SHP77 (cell line): ENCODE results near the gene ATP11A.

Experiments used
- DNase-seq, 2 experiments: peaks; one replicate each; lab custom pipeline; 2025; lab: John Stamatoyannopoulos, UW

ATP11A gene

DNA sequence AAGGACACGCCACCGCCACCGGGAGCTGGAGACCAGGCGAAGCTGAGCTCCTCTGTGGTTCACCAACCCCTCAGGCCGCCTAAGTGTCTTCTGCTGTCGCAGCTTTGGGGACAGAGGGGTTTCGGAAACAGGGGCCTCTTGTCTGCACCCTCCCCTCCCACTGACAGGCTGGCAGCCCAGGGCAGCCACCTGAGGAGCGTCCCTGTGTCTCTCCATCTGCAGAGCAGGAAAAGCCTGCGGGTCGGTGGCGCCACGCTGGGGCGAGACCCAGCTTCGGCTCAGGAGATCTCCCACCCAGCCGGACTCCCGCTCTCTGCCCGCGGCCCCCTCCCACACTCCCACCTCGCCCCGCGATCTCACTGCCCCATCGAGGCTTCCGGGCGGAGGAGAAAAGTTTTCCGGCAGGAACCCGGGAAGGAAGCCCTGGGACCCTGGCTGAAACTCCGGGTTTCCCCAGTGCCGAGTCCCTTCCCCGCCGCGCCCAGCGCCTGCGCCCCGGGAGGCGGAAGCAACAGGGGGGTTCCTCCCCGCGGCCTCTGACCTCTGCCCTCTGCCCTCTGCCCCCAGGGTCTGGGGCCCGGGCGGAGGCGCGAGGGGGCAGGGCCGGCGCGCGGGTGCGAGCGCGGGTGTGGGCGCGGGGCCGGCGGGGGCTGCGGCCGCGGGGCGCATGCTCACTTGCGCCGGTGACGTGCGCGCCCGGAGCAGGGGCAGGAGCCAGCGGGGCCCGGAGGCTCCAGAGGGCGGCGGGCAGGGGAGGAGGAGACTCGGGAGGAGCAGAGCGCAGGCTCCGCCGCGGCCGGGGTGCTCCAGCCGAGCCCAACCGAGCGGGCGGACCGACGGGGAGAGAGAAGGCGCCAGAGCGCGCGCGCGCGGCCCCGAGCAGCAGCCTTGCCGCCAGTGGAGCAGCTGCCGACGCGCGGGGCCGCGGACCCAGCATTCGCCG lies at the start of gene ATP11A:
Gene ATP11A, plus strand, starts transcription at position 736 of the 943 bp plus-strand sequence. CDS start 379 bp downstream, outside the sequence.
- DNase-seq: peak; percentile 91 to 94

GRCh38 chr13:112641456-112642089 lies 48.3 kb upstream of the ATP11A start:
- no peak for DNase-seq

- DNase-seq: no peak
These were observed 47.8 kb upstream of the ATP11A start for GRCh38 chr13:112642090-112642460.

DNA sequence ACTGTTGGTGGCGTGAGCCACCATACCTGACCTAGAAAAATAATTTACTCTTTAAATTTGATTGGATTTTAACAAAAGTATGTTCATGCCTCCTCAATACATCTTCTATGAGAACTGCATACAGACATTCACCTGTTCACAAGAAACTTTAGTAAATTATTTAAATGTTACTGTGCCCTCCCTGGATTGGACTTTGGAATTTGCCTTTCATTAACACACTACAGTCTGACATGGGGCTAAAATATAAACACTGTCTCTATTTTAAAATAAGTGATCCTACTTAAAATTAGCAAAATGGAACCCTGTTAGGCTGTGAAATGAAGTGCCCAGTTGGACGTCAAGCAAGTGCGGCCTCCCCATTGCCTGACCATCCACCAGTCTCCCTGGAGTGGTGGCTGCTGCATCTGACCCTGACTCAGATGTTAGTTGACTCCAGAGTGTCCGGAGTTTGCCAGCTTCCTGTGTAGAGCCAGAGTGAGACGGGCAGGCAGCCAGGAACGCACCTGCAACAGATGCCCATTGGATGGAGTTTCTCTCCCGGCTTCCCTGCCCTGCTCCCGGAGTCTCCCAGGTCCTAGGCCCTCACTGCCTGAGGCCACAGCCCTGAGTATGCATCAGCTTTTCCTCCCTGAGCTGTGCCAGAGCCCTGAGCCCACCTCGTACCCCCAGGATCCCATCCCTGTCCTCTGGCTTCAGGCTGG lies 45.9 kb upstream of the ATP11A start:
- DNase-seq: peak; percentile 38 to 81

GRCh38 chr13:112645327-112645914 lies 44.4 kb upstream of the ATP11A start:
- DNase-seq: no peak

DNA sequence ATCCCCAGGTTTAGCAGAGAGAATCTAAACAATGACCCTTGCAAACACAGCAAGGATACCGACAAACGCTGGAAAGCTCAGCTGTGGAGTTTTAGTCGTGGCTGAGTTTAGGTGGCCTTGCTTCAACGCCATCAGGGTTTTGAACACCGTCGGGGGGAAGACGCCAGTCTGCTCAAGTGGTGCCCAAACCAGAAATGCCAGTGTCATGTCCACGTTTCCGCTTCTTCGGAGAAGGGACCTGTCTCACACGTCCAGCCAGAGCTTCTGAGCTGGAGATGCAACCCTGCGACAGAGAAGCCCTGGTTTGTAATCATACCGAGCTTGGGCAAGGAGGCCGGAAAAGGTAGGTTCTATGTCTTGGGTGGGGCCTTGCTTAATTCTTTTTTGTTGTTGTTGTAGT lies 42.6 kb upstream of the ATP11A start:
- no peak for DNase-seq

GRCh38 chr13:112648101-112648500 lies 41.7 kb upstream of the ATP11A start:
- DNase-seq: no peak

- DNase-seq: no peak
These were observed 40.7 kb upstream of the ATP11A start for GRCh38 chr13:112648966-112649690.

DNA sequence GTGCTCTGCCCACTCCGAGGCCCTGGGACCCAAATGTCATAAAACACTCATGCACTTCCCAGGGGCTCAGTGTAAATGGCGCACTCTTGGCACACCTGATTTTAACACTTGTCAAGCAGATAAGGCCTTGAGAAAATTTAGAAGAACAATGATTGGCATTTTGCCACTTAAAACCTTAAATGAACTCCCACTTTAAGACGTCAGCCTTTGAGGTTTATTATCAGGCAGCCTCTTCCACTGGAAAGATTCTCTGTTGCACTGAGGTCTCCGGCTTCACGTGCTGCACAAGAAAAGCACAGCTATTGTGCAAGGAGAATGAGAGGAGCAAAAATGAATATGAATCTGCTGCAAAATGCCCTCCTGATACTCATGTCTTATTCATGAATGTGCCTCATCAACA lies 38.5 kb upstream of the ATP11A start:
- no peak for DNase-seq

GRCh38 chr13:112651750-112652511 lies 37.9 kb upstream of the ATP11A start:
- DNase-seq: no peak

DNA sequence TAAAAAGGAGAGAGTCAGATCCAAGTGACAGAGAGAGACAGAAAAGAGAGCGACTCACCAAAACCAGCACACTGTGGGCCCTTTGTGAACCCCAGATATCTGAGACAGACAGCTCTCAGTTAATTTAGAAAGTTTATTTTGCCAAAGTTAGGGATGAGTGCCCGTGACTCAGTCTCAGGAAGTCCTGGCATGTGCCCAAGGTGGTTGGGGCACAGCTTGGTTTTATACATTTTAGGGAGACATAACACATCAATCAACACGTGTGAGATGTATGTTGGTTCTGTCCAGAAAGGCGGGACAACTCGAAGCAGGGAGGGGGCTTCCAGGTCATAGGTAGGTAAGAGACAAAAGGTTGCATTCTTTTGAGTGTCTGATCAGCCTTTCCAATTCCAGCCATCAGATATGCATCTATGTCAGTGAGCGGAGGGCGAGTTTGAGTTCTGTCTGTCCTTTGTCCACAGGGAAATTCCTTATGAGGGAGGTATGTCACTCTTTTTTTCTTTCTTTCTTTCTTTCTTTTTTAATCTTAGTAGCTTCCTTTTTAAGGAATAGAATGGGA lies 37.2 kb upstream of the ATP11A start:
- DNase-seq: no peak

- no peak for DNase-seq
These were observed 36.8 kb upstream of the ATP11A start for GRCh38 chr13:112653071-112653470.

- DNase-seq: no peak
These were observed 33.9 kb upstream of the ATP11A start for GRCh38 chr13:112655913-112656312.

GRCh38 chr13:112657850-112658445 lies 31.9 kb upstream of the ATP11A start:
- peak; percentile 43 to 78 for DNase-seq

DNA sequence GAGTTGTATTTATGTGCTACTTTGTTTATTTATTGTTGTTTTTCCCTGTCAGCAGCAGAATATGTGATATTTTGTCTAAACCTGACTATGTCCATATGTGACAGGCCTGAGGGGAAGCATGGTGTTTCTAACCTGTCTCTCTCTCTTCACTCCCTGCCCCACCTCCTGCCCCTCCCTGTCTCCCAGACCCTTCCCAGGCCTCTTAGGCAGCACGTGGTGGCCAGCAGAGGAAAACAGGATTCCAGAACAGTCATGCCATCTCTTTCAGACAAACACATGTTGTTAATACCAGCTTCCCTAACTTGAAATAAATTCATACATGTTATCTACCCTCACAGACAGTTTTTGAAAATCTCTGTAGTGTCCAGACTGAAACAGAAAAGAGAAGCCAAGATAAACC lies 31.0 kb upstream of the ATP11A start:
- DNase-seq: no peak

GRCh38 chr13:112661291-112661690 lies 28.5 kb upstream of the ATP11A start:
- no peak for DNase-seq

GRCh38 chr13:112664501-112665203 lies 25.2 kb upstream of the ATP11A start:
- DNase-seq: no peak

DNA sequence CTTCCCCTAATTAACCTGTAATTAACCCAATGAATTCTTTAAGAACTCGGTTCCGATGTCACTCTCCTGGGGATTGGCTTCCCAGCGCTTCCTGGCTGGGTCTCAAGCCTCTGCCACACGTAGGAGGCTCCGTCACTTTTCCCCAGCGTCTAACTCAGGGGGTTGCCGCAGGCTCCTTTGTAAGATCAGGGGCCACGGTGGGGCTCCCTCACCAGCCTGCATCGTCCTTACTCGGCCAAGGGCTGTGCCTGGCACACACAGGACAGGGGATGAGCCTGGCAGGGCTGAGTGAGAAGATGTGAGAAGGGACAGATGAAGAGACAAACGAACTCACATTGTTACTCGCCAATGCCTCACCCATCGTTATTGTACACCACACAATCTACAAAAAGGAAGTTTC lies 20.9 kb upstream of the ATP11A start:
- DNase-seq: no peak

- no peak for DNase-seq
These were observed 19.8 kb upstream of the ATP11A start for GRCh38 chr13:112669881-112670499.
